HG02610 (cell line): ENCODE data around the gene RFNG.

ENCODE experiments used
- ATAC-seq: cut with Tn5 transposase; IDR thresholded peaks from one replicate; pipeline ENCODE4 v1.9.1; 2021; ENCODE audit warnings: mild to moderate bottlenecking, moderate library complexity; ENCODE audit not compliant: unreplicated experiment

Gene RFNG

GRCh38 chr17:82004517-82005455 is 46.8 kb downstream of the RFNG start:
- no peak for ATAC-seq

GRCh38 chr17:82003411-82004381 is 47.9 kb downstream of the RFNG start:
- no peak for ATAC-seq

GRCh38 chr17:82001571-82002056 is 50.0 kb downstream of the RFNG start:
- no peak for ATAC-seq

GRCh38 chr17:82000803-82001570 is 50.6 kb downstream of the RFNG start:
- no peak for ATAC-seq

GRCh38 chr17:81999976-82000802 is 51.4 kb downstream of the RFNG start:
- ATAC-seq, result no peak

- no peak for ATAC-seq
Measured at GRCh38 chr17:81999587-81999975, 52.0 kb downstream of the RFNG start.

GRCh38 chr17:81998691-81999438 is 52.7 kb downstream of the RFNG start:
- no peak for ATAC-seq

GRCh38 chr17:81998212-81998611 is 53.4 kb downstream of the RFNG start:
- ATAC-seq, result no peak
